Activated T-helper 1 cell treated with anti-CD3 and anti-CD28 coated beads, Interleukin-12 subunit alpha, Interleukin-12 subunit beta, Interleukin-2, Interleukin-4 antibody, amounts not matched to agents 30 ng/mL and 10 ng/mL and 1 ng/mL, durations not matched to agents 14 hours and 24 hours and 36 hours (primary cell): ENCODE results near the gene SNRNP25. TPM values are rescaled to one million over a fixed set of nuclear protein-coding genes. Genes with fewer than 3 reads are reported as not detected.

ENCODE experiments used
- total RNA-seq: library from RNA; stranded (reverse); gene quantifications from 2 replicates; pipeline ENCODE4 v1.2.3, GENCODE V29; 2022

Gene SNRNP25
- total RNA-seq, 1 donor from 2014 or later, result 98.9 TPM

Other genes with a start within 250 kb of the SNRNP25 start
- gene POLR3K, start 220 bp upstream of the SNRNP25 start, total RNA-seq, result 90.6 and 91.3 TPM in 2 replicates
- 0.52 and 0.96 TPM in 2 replicates for gene RHBDF1, start 18.8 kb downstream of the SNRNP25 start, total RNA-seq
- gene MPG, start 24.4 kb downstream of the SNRNP25 start, total RNA-seq, result 73.9 and 77.5 TPM in 2 replicates
- 51.5 and 51.8 TPM in 2 replicates for gene NPRL3, start 84.8 kb downstream of the SNRNP25 start, total RNA-seq
- gene HBZ, start 98.8 kb downstream of the SNRNP25 start, total RNA-seq, result not detected in 2 replicates
- not detected in 2 replicates for gene HBM, start 112.2 kb downstream of the SNRNP25 start, total RNA-seq
- 0.57 and 0.59 TPM in 2 replicates for gene HBA2, start 119.0 kb downstream of the SNRNP25 start, total RNA-seq
- not detected in 2 replicates for gene HBA1, start 122.9 kb downstream of the SNRNP25 start, total RNA-seq
- 0.54 and 0.88 TPM in 2 replicates for gene HBQ1, start 126.6 kb downstream of the SNRNP25 start, total RNA-seq
- gene LUC7L, start 175.6 kb downstream of the SNRNP25 start, total RNA-seq, result 77.7 and 83.0 TPM in 2 replicates
- 18.0 and 21.2 TPM in 2 replicates for gene FAM234A, start 181.0 kb downstream of the SNRNP25 start, total RNA-seq
- 0.18 and 0.29 TPM in 2 replicates for gene RGS11, start 222.1 kb downstream of the SNRNP25 start, total RNA-seq
- gene ARHGDIG, start 226.8 kb downstream of the SNRNP25 start, total RNA-seq, result not detected in 2 replicates
- gene PDIA2, start 229.3 kb downstream of the SNRNP25 start, total RNA-seq, result not detected in 2 replicates